Measurements from ENCODE around the gene PIK3IP1.

PIK3IP1 gene

DNA sequence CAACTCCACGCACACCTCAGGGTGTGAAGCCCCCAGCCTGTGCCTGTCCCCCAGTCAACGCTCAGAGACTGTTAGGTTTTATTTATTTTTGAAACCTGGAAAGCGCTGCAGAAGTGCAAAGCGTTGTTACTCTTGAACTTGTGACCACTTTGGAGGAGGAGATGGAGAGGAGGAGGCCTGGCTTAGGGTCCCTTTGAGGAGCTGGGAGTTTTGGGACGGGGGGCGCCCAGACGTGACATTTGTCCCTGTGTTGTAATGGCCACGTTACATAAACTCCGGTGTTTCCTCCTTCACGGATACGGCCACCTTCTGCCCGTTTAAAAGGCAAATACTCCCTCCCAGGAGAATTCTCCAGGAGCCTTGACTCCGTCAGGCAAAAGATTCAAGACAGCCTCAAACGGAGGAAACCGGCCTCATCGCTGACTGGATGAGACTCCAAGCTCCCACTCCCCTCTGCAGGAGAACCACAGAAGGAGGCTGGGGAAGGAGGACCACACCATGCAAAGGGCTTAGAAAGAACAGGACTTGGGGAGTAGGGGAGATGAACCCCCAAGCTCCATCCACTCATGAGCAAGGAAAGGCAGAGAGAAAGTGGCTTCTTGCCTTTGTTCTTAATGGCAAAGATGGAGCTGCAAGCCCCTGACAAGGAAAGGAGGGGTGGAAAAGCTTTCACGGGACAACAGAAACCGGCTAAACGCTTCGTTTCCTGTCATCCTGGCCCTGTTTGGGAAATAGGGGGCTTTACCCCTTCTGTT is 630 bp downstream of the PIK3IP1 start:
- peak overlapping the region; percentile 99 for H3K27ac ChIP-seq
- no peaks in the 10 kb centered on the region for H3K9me3 ChIP-seq
- H3K27me3 ChIP-seq: peaks cover 43% of the 10 kb centered on the region
- TF ChIP-seq, protein P1, sequence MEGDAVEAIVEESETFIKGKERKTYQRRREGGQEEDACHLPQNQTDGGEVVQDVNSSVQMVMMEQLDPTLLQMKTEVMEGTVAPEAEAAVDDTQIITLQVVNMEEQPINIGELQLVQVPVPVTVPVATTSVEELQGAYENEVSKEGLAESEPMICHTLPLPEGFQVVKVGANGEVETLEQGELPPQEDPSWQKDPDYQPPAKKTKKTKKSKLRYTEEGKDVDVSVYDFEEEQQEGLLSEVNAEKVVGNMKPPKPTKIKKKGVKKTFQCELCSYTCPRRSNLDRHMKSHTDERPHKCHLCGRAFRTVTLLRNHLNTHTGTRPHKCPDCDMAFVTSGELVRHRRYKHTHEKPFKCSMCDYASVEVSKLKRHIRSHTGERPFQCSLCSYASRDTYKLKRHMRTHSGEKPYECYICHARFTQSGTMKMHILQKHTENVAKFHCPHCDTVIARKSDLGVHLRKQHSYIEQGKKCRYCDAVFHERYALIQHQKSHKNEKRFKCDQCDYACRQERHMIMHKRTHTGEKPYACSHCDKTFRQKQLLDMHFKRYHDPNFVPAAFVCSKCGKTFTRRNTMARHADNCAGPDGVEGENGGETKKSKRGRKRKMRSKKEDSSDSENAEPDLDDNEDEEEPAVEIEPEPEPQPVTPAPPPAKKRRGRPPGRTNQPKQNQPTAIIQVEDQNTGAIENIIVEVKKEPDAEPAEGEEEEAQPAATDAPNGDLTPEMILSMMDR (IDR thresholded peaks at IDR 0.05): no peak
- peaks cover 50% of the 10 kb centered on the region in 2 experiments for H3K4me1 ChIP-seq (ENCODE audit: control insufficient read depth in 1 of 2, insufficient read depth in 1 of 2, low read depth in 1 of 2, low read length in 1 of 2)
- H3K4me3 ChIP-seq (ENCODE audit: low read depth in 1 of 2, low read length in 1 of 2): peak overlapping the region; percentile 36 to 87
- no peaks in the 10 kb centered on the region for H3K36me3 ChIP-seq

DNA sequence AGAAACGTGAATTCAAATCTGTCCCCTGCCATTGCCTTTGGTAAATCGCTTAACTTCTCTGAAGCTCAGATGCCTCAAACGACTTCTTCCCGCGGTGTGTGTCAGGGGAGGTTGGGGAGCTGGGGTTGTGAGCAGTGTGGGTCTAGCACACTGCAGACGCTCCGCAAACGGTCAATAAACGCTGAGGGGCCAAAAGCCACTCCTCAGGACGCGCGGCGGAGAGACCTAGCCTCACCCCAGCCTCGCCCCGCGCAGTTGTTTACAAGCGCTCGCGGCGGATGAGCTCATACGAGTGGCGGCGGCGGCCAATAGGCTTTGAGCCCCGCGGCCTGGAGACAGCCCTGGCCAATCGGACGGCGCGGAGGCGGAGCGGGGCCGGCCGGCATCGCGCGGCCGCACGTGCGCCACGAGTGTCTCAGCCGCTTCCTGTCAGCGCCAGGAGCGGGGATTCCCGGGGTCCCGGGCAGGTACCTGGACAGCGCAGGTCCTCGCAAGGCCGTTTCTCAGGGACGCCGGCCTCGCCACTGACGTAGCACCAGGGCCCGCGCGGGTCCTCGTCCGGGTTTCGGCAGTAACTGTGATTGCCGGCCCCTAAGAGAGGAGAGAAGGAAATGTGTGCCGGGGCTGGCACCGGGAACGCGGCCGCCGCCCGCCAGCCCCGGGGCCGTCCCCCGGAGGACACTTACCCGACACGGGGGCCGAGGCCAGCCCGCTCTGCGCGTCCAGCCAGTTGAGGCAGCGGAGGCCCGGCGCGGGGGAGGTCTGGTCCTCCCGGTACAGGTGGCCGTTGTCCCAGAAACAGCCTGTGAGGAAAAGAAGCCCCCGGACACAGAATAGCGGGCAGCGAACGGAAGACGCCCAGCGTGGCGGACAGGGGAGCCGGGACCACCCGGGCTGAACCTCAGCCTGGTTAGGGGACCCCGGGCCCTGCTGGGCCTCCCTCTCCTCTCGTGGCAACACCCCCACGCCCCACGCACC is 1.5 kb downstream of the PIK3IP1 start:
- Histone ChIP-seq H3K36me3 (no peaks in the 10 kb centered on the region), H3K4me1 (ENCODE audit: control insufficient read depth in 1 of 2, insufficient read depth in 1 of 2, low read depth in 1 of 2, low read length in 1 of 2) (peaks cover 50 to 52% of the 10 kb centered on the region in 2 experiments), H3K9me3 (no peaks in the 10 kb centered on the region), H3K27me3 (peaks cover 37% of the 10 kb centered on the region), H3K4me3 (ENCODE audit: low read depth in 1 of 2, low read length in 1 of 2) (peak overlapping the region; percentile 87), H3K27ac (peak overlapping the region; percentile 99)
- TF ChIP-seq, protein P1 (IDR thresholded peaks at IDR 0.05): no peak

DNA sequence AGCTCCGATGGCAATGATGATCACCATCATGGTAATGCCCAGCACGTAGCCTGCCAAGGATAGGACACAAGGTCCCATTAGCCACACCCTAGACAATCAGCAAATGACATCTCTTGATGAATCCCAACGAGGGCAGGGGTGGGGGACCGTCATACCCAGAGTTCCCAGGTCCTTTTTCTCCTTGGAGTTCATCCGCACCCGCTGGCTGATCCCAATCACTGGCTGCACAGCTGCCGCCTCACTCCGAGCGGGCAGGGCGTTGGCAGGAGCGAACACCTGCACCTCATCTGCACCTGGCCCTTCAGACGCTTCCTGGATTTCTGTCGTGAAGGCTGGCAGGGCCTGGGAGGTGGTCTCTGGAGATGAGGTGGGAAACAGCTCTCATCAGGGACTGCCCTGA is 2.9 kb downstream of the PIK3IP1 start:
- peaks cover 52 to 59% of the 10 kb centered on the region in 2 experiments for H3K4me1 ChIP-seq (ENCODE audit: control insufficient read depth in 1 of 2, insufficient read depth in 1 of 2, low read depth in 1 of 2, low read length in 1 of 2)
- TF ChIP-seq, protein P1 (IDR thresholded peaks at IDR 0.05): no peak
- H3K36me3 ChIP-seq: peaks cover 10% of the 10 kb centered on the region
- H3K27me3 ChIP-seq: peaks cover 30% of the 10 kb centered on the region
- H3K27ac ChIP-seq: peak overlapping the region; percentile 99
- peak overlapping the region; percentile 87 for H3K4me3 ChIP-seq (ENCODE audit: low read depth in 1 of 2, low read length in 1 of 2)
- no peaks in the 10 kb centered on the region for H3K9me3 ChIP-seq

DNA sequence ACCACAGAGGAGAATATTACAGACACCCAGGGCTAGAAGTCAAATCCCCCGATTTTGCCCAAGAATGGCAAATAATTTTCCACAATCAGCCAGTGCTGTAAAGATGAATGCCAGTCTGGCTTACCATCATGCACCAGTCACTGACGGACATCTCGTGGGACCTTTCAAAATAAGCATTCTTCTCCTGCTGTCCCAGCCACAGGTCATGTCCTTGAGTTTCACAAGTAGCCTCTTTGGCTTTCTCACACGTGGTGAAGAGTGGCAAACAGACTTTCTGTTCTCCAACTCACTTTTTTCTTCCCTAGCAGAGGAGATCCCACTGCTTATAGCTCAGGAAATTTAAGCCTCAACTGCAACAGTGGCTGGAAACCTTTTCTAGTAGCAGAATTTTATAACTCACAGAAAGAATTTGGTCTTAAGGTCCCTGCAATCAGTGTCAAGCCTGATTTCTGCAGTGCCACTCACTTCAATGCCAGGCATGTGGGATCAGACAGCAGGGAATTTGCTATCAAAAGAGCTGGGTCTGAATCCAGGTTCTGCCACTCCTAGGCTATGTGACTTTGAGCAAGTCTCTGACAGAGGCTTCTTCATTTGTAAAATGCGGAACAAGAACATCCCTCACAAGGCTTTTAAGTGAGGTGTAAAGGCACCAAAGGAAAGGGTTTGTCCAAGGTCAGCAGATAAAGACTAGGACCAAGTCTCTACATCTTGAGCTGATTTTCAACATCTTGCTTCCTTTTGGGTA is 3.6 kb downstream of the PIK3IP1 start:
- TF ChIP-seq, protein P1 (IDR thresholded peaks at IDR 0.05): no peak
- Histone ChIP-seq H3K9me3 (no peaks in the 10 kb centered on the region), H3K4me1 (ENCODE audit: control insufficient read depth in 1 of 2, insufficient read depth in 1 of 2, low read depth in 1 of 2, low read length in 1 of 2) (peaks cover 52 to 59% of the 10 kb centered on the region in 2 experiments), H3K36me3 (peaks cover 17% of the 10 kb centered on the region), H3K27ac (peak overlapping the region; percentile 99), H3K27me3 (peaks cover 27% of the 10 kb centered on the region), H3K4me3 (ENCODE audit: low read depth in 1 of 2, low read length in 1 of 2) (peak overlapping the region; percentile 87)

All from neutrophil (primary cell).